Pancreas (tissue), 10 donors: ENCODE data around the gene CAPN12. TPM values are rescaled to one million over a fixed set of nuclear protein-coding genes. Genes with fewer than 3 reads are reported as not detected.

ENCODE experiments used
- ATAC-seq, 4 donors: fragments of 200-7000 bp; cut with Tn5 transposase; one replicate each; pipeline versions ENCODE4 v1.8.0 to v1.9.1; 2020; ENCODE audit warnings: mild to moderate bottlenecking in 4 of 4, moderate library complexity in 4 of 4
- DNase-seq, 6 donors: peaks; one replicate each; pipeline ENCODE4 v3.0.0-alpha.2; 2020
- FAIRE-seq: peaks from 2 replicates; lab custom pipeline; 2012; peaks lifted over from hg19 to GRCh38; lab: Jason Lieb, UNC
- H3K27ac ChIP-seq, 4 donors: fragments of 200-600 bp; sonication (generic); 1 replicate in 3 of 4; 2 replicates in 1 of 4; pipeline versions ENCODE4 v1.5.0 to v1.8.0; 2020
- H3K27me3 ChIP-seq, 4 donors: fragments of 200-600 bp; one replicate each; pipeline ENCODE4 v1.8.0; 2021
- H3K36me3 ChIP-seq, 3 donors: fragments of 200-600 bp; sonication (generic) in 1 of 3; one replicate each; pipeline versions ENCODE4 v1.5.0 to v1.8.0; 2020 to 2021
- H3K4me1 ChIP-seq, 3 donors: fragments of 200-600 bp; one replicate each; pipeline ENCODE4 v1.8.0; 2021
- H3K4me3 ChIP-seq, 4 donors: fragments of 200-600 bp; sonication (generic) in 2 of 4; one replicate each; pipeline versions ENCODE4 v1.5.0 to v1.8.0; 2020 to 2021
- H3K9me3 ChIP-seq, 4 donors: fragments of 200-600 bp; one replicate each; pipeline ENCODE4 v1.8.0; 2021
- CTCF ChIP-seq, 4 donors: fragments of 200-600 bp; sonication (generic) in 3 of 4; IDR thresholded peaks; one replicate each; pipeline versions ENCODE4 v1.5.0 to v1.8.0; 2021; ENCODE audit warnings: antibody characterized with exemption in 4 of 4
- WGBS, 2 donors: extraction: QIAGEN DNeasy Blood & Tissue Kit; methylation state at CpG; one replicate each; pipeline ENCODE4 v1.1.7; 2013; 5-methylcytosine and 5-hydroxymethylcytosine counted together
- intact Hi-C, 3 donors: fragments of 100-400 bp; cut with DNase I; formaldehyde crosslinking; loops; one replicate each; pipeline versions ENCODE4 v1.11.1 to v1.14.2; 2022
- polyA plus RNA-seq, 2 donors: library from polyadenylated mRNA; stranded (reverse); fragments of 200-250 nt; gene quantifications; one replicate each; pipeline ENCODE4 v1.2.3, GENCODE V29; 2013
- total RNA-seq, 6 donors: library from RNA; stranded (reverse); fragmentation: NEBNext Ultra II Directional in 4 of 6; extraction: Animal tissue kit (Norgen Biotek cat#: 25700) in 4 of 6; gene quantifications; one replicate each; pipeline versions ENCODE4 v1.2.1 to v1.2.4, GENCODE V29; 2021 to 2023
- donor health status: healthy with polysubstance abuse.
- donor health status: DM: no; HTN: no; CAD: no; lungs with moderate emphysema.
- donor health status: DM: no; HTN: no; CAD: no.
- donor health status: control.
- donor health status: control.
- donor health status: Bipolar disorder and iron deficiency.
- donor health status: DM: yes; HTN: yes; CAD: no.
- donor health status: DM: no; HTN: no; CAD: no.
- donor health status: DM: no; HTN: no; CAD: no.
- donor health status: DM: yes; HTN: yes; CAD: no.

The CAPN12 gene
- total and polyA plus RNA-seq, 8 donors: 2.3 to 46.3 (median 8.0) TPM

GRCh38 chr19:38717051-38717450 is 27.2 kb downstream of the CAPN12 start:
- no peak for ATAC-seq
- FAIRE-seq: no peak
- Histone ChIP-seq H3K36me3 (peaks cover under 1 to 48% (median 21%) of the 10 kb centered on the region in 3 donors), H3K27me3 (no peaks in the 10 kb centered on the region), H3K4me1 (peaks cover 24 to 31% (median 26%) of the 10 kb centered on the region in 3 donors), H3K9me3 (no peaks in the 10 kb centered on the region), H3K4me3 (no peak overlapping the region), H3K27ac (no peak overlapping the region)
- no peak for TF ChIP-seq CTCF (IDR thresholded peaks at IDR 0.05)
- WGBS, 2 donors: 94 to 96% methylated on average over 17 of the region's 17 CpGs
- intact Hi-C loops: loop anchor here in 1 of 3 donors (10.0 kb wide), 1 partner anchor 52 kb away; no protein-coding TSS in a partner anchor
- DNase-seq: no peak

- no peak for TF ChIP-seq CTCF (IDR thresholded peaks at IDR 0.05)
- H3K27ac ChIP-seq: peak overlapping the region; percentile 17 to 57 (median 32)
- FAIRE-seq (no peak), DNase-seq (peak in 4 of 6 donors; percentile 66 to 81 (median 76)), ATAC-seq (peak in 3 of 4 donors; percentile 38 to 61 (median 53))
- H3K36me3 ChIP-seq: peaks cover 4 to 46% (median 18%) of the 10 kb centered on the region in 3 donors
- intact Hi-C loops: loop anchor here in 1 of 3 donors (10.0 kb wide), 1 partner anchor 51 kb away; no protein-coding TSS in a partner anchor
- H3K4me1 ChIP-seq: peaks cover 24 to 31% (median 29%) of the 10 kb centered on the region in 3 donors
- H3K4me3 ChIP-seq: no peak overlapping the region
- WGBS, 2 donors: 26 to 38% methylated on average over 3 of the region's 3 CpGs
- H3K9me3 ChIP-seq: no peaks in the 10 kb centered on the region
- no peaks in the 10 kb centered on the region for H3K27me3 ChIP-seq
Measured at GRCh38 chr19:38715555-38715954, 28.7 kb downstream of the CAPN12 start.

GRCh38 chr19:38714354-38714778 is 29.9 kb downstream of the CAPN12 start:
- no peak for TF ChIP-seq CTCF (IDR thresholded peaks at IDR 0.05)
- FAIRE-seq: no peak
- peaks cover 7 to 48% (median 26%) of the 10 kb centered on the region in 3 donors for H3K36me3 ChIP-seq
- H3K27ac ChIP-seq: peak overlapping the region; percentile 17 to 57 (median 32)
- intact Hi-C loops: loop anchor here in 1 of 3 donors (10.0 kb wide), 1 partner anchor 50 kb away; no protein-coding TSS in a partner anchor
- DNase-seq: peak in 2 of 6 donors; percentile 59 to 70
- H3K4me1 ChIP-seq: peaks cover 24 to 31% (median 29%) of the 10 kb centered on the region in 3 donors
- WGBS, 2 donors: 22 to 25% methylated on average over 14 of the region's 14 CpGs
- peak in 3 of 4 donors; percentile 11 to 41 (median 15) for ATAC-seq
- H3K9me3 ChIP-seq: no peaks in the 10 kb centered on the region
- no peak overlapping the region for H3K4me3 ChIP-seq
- no peaks in the 10 kb centered on the region for H3K27me3 ChIP-seq

- Histone ChIP-seq H3K9me3 (no peaks in the 10 kb centered on the region), H3K4me3 (no peak overlapping the region), H3K27me3 (no peaks in the 10 kb centered on the region), H3K4me1 (peaks cover 24 to 31% (median 29%) of the 10 kb centered on the region in 3 donors), H3K27ac (peak overlapping the region in 3 of 4 donors; percentile 26 to 57 (median 37)), H3K36me3 (peaks cover 7 to 53% (median 31%) of the 10 kb centered on the region in 3 donors)
- no peak for TF ChIP-seq CTCF (IDR thresholded peaks at IDR 0.05)
- DNase-seq: no peak
- intact Hi-C loops: loop anchor here in 1 of 3 donors (10.0 kb wide), 1 partner anchor 49 kb away; no protein-coding TSS in a partner anchor
- 81 to 90% methylated on average over 14 of the region's 14 CpGs for WGBS, 2 donors
- FAIRE-seq: no peak
- ATAC-seq: no peak
Measured at GRCh38 chr19:38713865-38714264, 30.4 kb downstream of the CAPN12 start.

- ATAC-seq (peak; percentile 37 to 40 (median 39)), FAIRE-seq (no peak), DNase-seq (peak in 4 of 6 donors; percentile 48 to 73 (median 64))
- Histone ChIP-seq H3K4me3 (no peak overlapping the region), H3K27me3 (no peaks in the 10 kb centered on the region), H3K36me3 (peaks cover 7 to 60% (median 35%) of the 10 kb centered on the region in 3 donors), H3K27ac (peak overlapping the region in 2 of 4 donors; percentile 37 to 57), H3K4me1 (peaks cover 24 to 31% (median 29%) of the 10 kb centered on the region in 3 donors), H3K9me3 (no peaks in the 10 kb centered on the region)
- intact Hi-C loops: loop anchor here in 1 of 3 donors (10.0 kb wide), 1 partner anchor 48 kb away; no protein-coding TSS in a partner anchor
- no peak for TF ChIP-seq CTCF (IDR thresholded peaks at IDR 0.05)
- 33 to 46% methylated on average over 19 of the region's 19 CpGs for WGBS, 2 donors
Measured at GRCh38 chr19:38713227-38713649, 31.0 kb downstream of the CAPN12 start.
